Retina (tissue), 1 donor: ENCODE measurements around the gene VBP1.
"Not testable (repeated sequence)": the region's sequence is repeated elsewhere in the genome, so short reads cannot be mapped to it uniquely, and the experiment has no call there.

Experiments used
- DNase-seq: peaks from one replicate; pipeline ENCODE4 v3.0.0-alpha.2; 2016

Gene VBP1

GRCh38 chrX:155266439-155266838 is 50.2 kb downstream of the VBP1 start:
- DNase-seq = no peak

GRCh38 chrX:155267995-155268394 is 51.7 kb downstream of the VBP1 start:
- DNase-seq = not testable (repeated sequence)

GRCh38 chrX:155270969-155271368 is 54.7 kb downstream of the VBP1 start:
- no peak for DNase-seq

- DNase-seq = no peak
These were observed 63.6 kb downstream of the VBP1 start for GRCh38 chrX:155279873-155280272.
